ENCODE data around the gene NKTR. TPM values are rescaled to one million over a fixed set of nuclear protein-coding genes. Genes with fewer than 3 reads are reported as not detected.

NKTR gene
- total RNA-seq, 2 experiments from 2014 or later = 90.2 to 154 TPM

GRCh38 chr3:42659451-42660130 lies 59.1 kb downstream of the NKTR start:
- no peak overlapping the region for H3K4me2 ChIP-seq (ENCODE audit: low read length)
- ChIA-PET POLR2A (interaction anchor here (0.7 kb wide), 1 partner anchor 82 kb away, joined by 3 read pairs; no protein-coding TSS in a partner anchor), CTCF (ENCODE audit: unreplicated experiment) (no interaction called here)
- no peaks in the 10 kb centered on the region for H3K9me3 ChIP-seq (ENCODE audit: low read length)
- intact Hi-C loops (cut with micrococcal nuclease; ENCODE audit: unreplicated experiment) = loop anchor here (10.0 kb wide), 1 partner anchor 85 kb away; no protein-coding TSS in a partner anchor
- H3K79me2 ChIP-seq (ENCODE audit: insufficient read depth, low read depth, low read length) = no peaks in the 10 kb centered on the region
- H3K27ac ChIP-seq (ENCODE audit: low read depth, low read length, poor library complexity, severe bottlenecking) = no peak overlapping the region
- H3K4me1 ChIP-seq (ENCODE audit: insufficient read depth, low read length, poor library complexity, severe bottlenecking) = no peaks in the 10 kb centered on the region
- no peak overlapping the region for H3K4me3 ChIP-seq (ENCODE audit: low read depth, low read length, poor library complexity, severe bottlenecking)
- no peaks in the 10 kb centered on the region for H3K9me2 ChIP-seq (ENCODE audit: insufficient read depth, low read length)
- no peak overlapping the region for H2AFZ ChIP-seq (ENCODE audit: low read length)
- BruUV-seq (replicated peaks) = no TSS peak
- TF ChIP-seq EZH2phosphoT487 (IDR thresholded peaks at IDR 0.05; ENCODE audit: borderline replicate concordance, low read depth, low read length) (no peak), CTCF (conservative IDR thresholded peaks at IDR 0.05; ENCODE audit: low read length) (no peak)
- H3K36me3 ChIP-seq (ENCODE audit: insufficient read depth, low read length) = no peaks in the 10 kb centered on the region
- H4K20me1 ChIP-seq (ENCODE audit: insufficient read depth, low read length) = no peaks in the 10 kb centered on the region
- DNase-seq (ENCODE audit: low spot score) = no peak

GRCh38 chr3:42660131-42660715 lies 59.7 kb downstream of the NKTR start:
- no peak for TF ChIP-seq EZH2phosphoT487 (IDR thresholded peaks at IDR 0.05; ENCODE audit: borderline replicate concordance, low read depth, low read length)
- ChIA-PET CTCF (ENCODE audit: unreplicated experiment) (no interaction called here), POLR2A (interaction anchor here (1.2 kb wide), 1 partner anchor 8 kb away, joined by 3 read pairs; no protein-coding TSS in a partner anchor)
- no peaks in the 10 kb centered on the region for H3K79me2 ChIP-seq (ENCODE audit: insufficient read depth, low read depth, low read length)
- DNase-seq (ENCODE audit: low spot score) = no peak
- no peaks in the 10 kb centered on the region for H3K9me2 ChIP-seq (ENCODE audit: insufficient read depth, low read length)
- H3K4me2 ChIP-seq (ENCODE audit: low read length) = no peak overlapping the region
- no peak overlapping the region for H3K27ac ChIP-seq (ENCODE audit: low read depth, low read length, poor library complexity, severe bottlenecking)
- H3K4me3 ChIP-seq (ENCODE audit: low read depth, low read length, poor library complexity, severe bottlenecking) = no peak overlapping the region
- no peaks in the 10 kb centered on the region for H3K9me3 ChIP-seq (ENCODE audit: low read length)
- no peaks in the 10 kb centered on the region for H4K20me1 ChIP-seq (ENCODE audit: insufficient read depth, low read length)
- intact Hi-C loops (cut with micrococcal nuclease; ENCODE audit: unreplicated experiment) = no loop called here
- no peaks in the 10 kb centered on the region for H3K4me1 ChIP-seq (ENCODE audit: insufficient read depth, low read length, poor library complexity, severe bottlenecking)
- H3K36me3 ChIP-seq (ENCODE audit: insufficient read depth, low read length) = no peaks in the 10 kb centered on the region
- no TSS peak for BruUV-seq (replicated peaks)
- H2AFZ ChIP-seq (ENCODE audit: low read length) = no peak overlapping the region

GRCh38 chr3:42660898-42661297 lies 60.4 kb downstream of the NKTR start:
- POLR2A ChIA-PET = interaction anchor here (1.2 kb wide), 1 partner anchor 8 kb away, joined by 3 read pairs; no protein-coding TSS in a partner anchor
- no peak overlapping the region for H3K4me3 ChIP-seq (ENCODE audit: low read depth, low read length, poor library complexity, severe bottlenecking)
- TF ChIP-seq EZH2phosphoT487 (IDR thresholded peaks at IDR 0.05; ENCODE audit: borderline replicate concordance, low read depth, low read length) (no peak), CTCF (conservative IDR thresholded peaks at IDR 0.05; ENCODE audit: low read length) (peak; percentile 59)
- H3K36me3 ChIP-seq (ENCODE audit: insufficient read depth, low read length) = no peaks in the 10 kb centered on the region
- H2AFZ ChIP-seq (ENCODE audit: low read length) = no peak overlapping the region
- no TSS peak for BruUV-seq (replicated peaks)
- H3K79me2 ChIP-seq (ENCODE audit: insufficient read depth, low read depth, low read length) = no peaks in the 10 kb centered on the region
- H3K4me2 ChIP-seq (ENCODE audit: low read length) = no peak overlapping the region
- no peaks in the 10 kb centered on the region for H3K4me1 ChIP-seq (ENCODE audit: insufficient read depth, low read length, poor library complexity, severe bottlenecking)
- CTCF ChIA-PET (ENCODE audit: unreplicated experiment) = interaction anchor here (0.5 kb wide), 1 partner anchor 10 kb away, joined by 3 read pairs; no protein-coding TSS in a partner anchor
- intact Hi-C loops (cut with micrococcal nuclease; ENCODE audit: unreplicated experiment) = no loop called here
- no peaks in the 10 kb centered on the region for H3K9me2 ChIP-seq (ENCODE audit: insufficient read depth, low read length)
- no peak overlapping the region for H3K27ac ChIP-seq (ENCODE audit: low read depth, low read length, poor library complexity, severe bottlenecking)
- H4K20me1 ChIP-seq (ENCODE audit: insufficient read depth, low read length) = no peaks in the 10 kb centered on the region
- DNase-seq (ENCODE audit: low spot score) = peak; percentile 32
- no peaks in the 10 kb centered on the region for H3K9me3 ChIP-seq (ENCODE audit: low read length)
